Parathyroid adenoma (tissue), 2 donors: Measurements from ENCODE around the gene HSF2BP.

Experiments used
- H2AFZ ChIP-seq: fragments of 300-600 bp; sonication (generic); one replicate; pipeline ENCODE4 v1.7.0; 2017; ENCODE audit warnings: antibody characterized with exemption, mild to moderate bottlenecking
- H3K27ac ChIP-seq: fragments of 300-600 bp; sonication (generic); one replicate; pipeline ENCODE4 v1.7.0; 2017
- H3K27me3 ChIP-seq: fragments of 300-600 bp; sonication (generic); one replicate; pipeline ENCODE4 v1.7.0; 2017; ENCODE audit warnings: low read length; ENCODE audit not compliant: control insufficient read depth, insufficient read depth
- H3K36me3 ChIP-seq: fragments of 300-600 bp; sonication (generic); one replicate; pipeline ENCODE4 v1.7.0; 2017; ENCODE audit warnings: low read length; ENCODE audit not compliant: control insufficient read depth, insufficient read depth
- H3K4me1 ChIP-seq: fragments of 300-600 bp; sonication (generic); one replicate; pipeline ENCODE4 v1.7.0; 2017; ENCODE audit warnings: control low read depth
- H3K4me2 ChIP-seq: fragments of 300-600 bp; sonication (generic); one replicate; pipeline ENCODE4 v1.7.0; 2017; ENCODE audit warnings: low read length
- H3K4me3 ChIP-seq: fragments of 300-600 bp; sonication (generic); one replicate; pipeline ENCODE4 v1.7.0; 2017; ENCODE audit warnings: low read depth, low read length
- H3K79me2 ChIP-seq: fragments of 300-600 bp; sonication (generic); one replicate; pipeline ENCODE4 v1.7.0; 2017; ENCODE audit warnings: control low read depth
- H3K9ac ChIP-seq: fragments of 300-600 bp; sonication (generic); one replicate; pipeline ENCODE4 v1.7.0; 2017; ENCODE audit warnings: mild to moderate bottlenecking
- H3K9me3 ChIP-seq: fragments of 300-600 bp; sonication (generic); one replicate; pipeline ENCODE4 v1.7.0; 2017; ENCODE audit warnings: low read length; ENCODE audit not compliant: control insufficient read depth
- TF ChIP-seq, protein P1 (sequence below): fragments of 300-600 bp; sonication (generic); IDR thresholded peaks from one replicate; pipeline ENCODE4 v1.7.0; 2017; ENCODE audit warnings: antibody characterized with exemption, mild to moderate bottlenecking
- donor health status: primary hyperparathyroidism.

HSF2BP gene

DNA sequence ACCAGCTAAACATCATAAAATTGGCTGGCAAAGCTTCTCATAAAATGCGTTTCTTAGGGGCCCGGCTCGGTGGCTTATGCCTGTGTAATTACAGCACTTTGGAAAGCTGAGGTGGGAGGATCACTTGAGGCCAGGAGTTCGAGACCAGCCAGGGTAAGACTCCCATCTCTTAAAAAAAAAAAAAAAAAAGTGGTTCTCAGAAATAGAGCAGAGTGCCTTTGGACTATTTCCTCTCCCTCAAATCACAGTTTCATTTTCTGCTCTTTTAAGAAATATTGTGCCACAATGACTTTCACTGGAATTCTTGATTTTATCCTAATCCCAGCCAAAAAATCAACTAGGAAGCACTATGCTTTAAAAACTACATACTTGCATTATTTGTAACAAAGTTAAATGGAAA is 13.3 kb downstream of the HSF2BP start:
- H3K4me3 ChIP-seq = no peak overlapping the region

DNA sequence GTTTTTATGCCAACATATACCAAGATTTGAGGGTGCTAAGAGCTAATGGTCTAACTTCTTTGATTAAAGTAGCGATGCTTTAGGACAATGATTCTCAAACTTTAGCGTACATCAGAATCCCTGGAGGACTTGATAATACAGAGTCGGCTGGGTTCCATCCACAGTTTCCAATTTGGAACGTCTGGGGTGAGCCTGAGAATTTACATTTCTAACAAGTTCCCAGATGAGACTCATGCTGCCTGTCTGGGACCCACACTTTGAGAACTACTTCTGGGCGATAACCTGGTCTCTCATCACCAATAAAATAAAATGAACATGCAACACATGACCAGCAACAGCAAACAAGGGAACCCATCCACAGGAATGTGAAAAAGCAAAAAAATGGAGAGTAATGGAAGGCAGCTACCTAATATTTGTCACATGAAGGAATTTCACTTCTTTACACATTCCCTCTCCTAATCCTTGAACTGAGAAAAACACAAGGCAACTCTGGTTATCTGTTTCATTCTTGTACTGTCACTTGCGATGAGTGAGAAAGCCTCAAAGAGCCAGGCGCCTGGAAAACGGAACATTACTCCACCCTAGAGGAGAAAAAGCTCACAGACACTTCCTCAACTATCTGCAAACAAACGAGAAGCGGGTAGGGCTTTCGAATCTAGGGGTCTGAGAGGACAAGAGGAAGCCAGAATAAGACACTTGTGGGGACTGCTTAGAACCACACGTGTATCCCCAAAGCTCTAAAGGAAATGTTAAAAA is 14.0 kb downstream of the HSF2BP start:
- Histone ChIP-seq H3K9me3 (no peaks in the 10 kb centered on the region), H3K36me3 (no peaks in the 10 kb centered on the region), H2AFZ (peak overlapping the region; percentile 60), H3K4me1 (peaks cover 8% of the 10 kb centered on the region), H3K27ac (peak overlapping the region; percentile 42), H3K27me3 (no peaks in the 10 kb centered on the region), H3K9ac (no peak overlapping the region), H3K4me2 (no peak overlapping the region), H3K4me3 (no peak overlapping the region), H3K79me2 (no peaks in the 10 kb centered on the region)
- TF ChIP-seq, protein P1, sequence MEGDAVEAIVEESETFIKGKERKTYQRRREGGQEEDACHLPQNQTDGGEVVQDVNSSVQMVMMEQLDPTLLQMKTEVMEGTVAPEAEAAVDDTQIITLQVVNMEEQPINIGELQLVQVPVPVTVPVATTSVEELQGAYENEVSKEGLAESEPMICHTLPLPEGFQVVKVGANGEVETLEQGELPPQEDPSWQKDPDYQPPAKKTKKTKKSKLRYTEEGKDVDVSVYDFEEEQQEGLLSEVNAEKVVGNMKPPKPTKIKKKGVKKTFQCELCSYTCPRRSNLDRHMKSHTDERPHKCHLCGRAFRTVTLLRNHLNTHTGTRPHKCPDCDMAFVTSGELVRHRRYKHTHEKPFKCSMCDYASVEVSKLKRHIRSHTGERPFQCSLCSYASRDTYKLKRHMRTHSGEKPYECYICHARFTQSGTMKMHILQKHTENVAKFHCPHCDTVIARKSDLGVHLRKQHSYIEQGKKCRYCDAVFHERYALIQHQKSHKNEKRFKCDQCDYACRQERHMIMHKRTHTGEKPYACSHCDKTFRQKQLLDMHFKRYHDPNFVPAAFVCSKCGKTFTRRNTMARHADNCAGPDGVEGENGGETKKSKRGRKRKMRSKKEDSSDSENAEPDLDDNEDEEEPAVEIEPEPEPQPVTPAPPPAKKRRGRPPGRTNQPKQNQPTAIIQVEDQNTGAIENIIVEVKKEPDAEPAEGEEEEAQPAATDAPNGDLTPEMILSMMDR = peak; percentile 54

More for the DNA sequence above, 13.3 kb downstream of the HSF2BP start:
- H3K27ac ChIP-seq = peak overlapping the region; percentile 42
- no peak overlapping the region for H3K9ac ChIP-seq
- H2AFZ ChIP-seq = no peak overlapping the region
- H3K4me2 ChIP-seq = no peak overlapping the region
- H3K36me3 ChIP-seq = no peaks in the 10 kb centered on the region
- H3K27me3 ChIP-seq = no peaks in the 10 kb centered on the region
- TF ChIP-seq, protein P1 = no peak
- H3K9me3 ChIP-seq = no peaks in the 10 kb centered on the region
- peaks cover 8% of the 10 kb centered on the region for H3K4me1 ChIP-seq
- H3K79me2 ChIP-seq = no peaks in the 10 kb centered on the region

DNA sequence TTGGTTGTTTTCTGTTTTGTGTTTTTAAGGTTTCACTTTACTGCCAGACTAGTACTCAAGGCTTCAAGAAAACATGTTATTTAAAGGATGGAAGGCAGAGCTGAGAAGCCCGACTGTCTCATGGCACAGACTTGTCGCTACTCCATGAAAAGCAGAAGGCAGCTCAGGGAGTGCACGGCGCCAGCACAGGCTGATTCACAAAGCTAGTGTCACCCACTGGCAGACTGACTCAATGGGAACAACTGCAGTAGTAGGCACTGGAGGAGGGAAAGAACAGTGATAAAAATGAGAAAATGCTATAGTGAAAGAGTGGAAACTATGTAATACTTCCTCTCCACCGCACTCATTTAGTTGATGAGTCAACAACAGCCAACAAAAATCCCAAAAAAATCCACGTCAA is 14.7 kb downstream of the HSF2BP start:
- no peak overlapping the region for H3K27ac ChIP-seq
- no peak overlapping the region for H2AFZ ChIP-seq
- peaks cover 8% of the 10 kb centered on the region for H3K4me1 ChIP-seq
- H3K4me2 ChIP-seq = no peak overlapping the region
- no peaks in the 10 kb centered on the region for H3K9me3 ChIP-seq
- H3K27me3 ChIP-seq = no peaks in the 10 kb centered on the region
- no peak overlapping the region for H3K4me3 ChIP-seq
- H3K79me2 ChIP-seq = no peaks in the 10 kb centered on the region
- no peak overlapping the region for H3K9ac ChIP-seq
- no peaks in the 10 kb centered on the region for H3K36me3 ChIP-seq
- TF ChIP-seq, protein P1 = no peak

DNA sequence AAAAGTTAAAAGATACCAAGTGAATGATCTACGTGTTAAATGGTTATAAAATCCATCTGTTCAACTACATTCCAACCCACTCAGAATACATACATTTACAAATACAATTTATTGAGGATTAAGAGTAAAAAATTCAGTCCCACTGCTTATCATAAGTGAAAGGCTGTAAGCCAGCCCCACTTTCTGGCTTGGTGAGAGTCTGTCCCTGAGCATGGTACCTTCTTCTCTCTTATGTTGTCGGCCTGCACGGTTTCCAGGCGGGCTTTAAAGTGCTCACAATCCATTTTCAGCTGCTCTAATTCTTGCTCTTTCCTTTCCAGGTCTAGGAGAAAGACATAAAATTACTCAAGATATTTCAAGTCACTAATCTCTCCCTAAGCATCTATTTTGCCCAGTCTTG is 15.2 kb downstream of the HSF2BP start:
- no peaks in the 10 kb centered on the region for H3K9me3 ChIP-seq

More for the DNA sequence above, 15.2 kb downstream of the HSF2BP start:
- Histone ChIP-seq H3K4me1 (peaks cover 8% of the 10 kb centered on the region), H3K27me3 (no peaks in the 10 kb centered on the region), H3K79me2 (no peaks in the 10 kb centered on the region), H3K9ac (no peak overlapping the region), H2AFZ (no peak overlapping the region), H3K27ac (no peak overlapping the region), H3K4me3 (no peak overlapping the region), H3K4me2 (no peak overlapping the region), H3K36me3 (no peaks in the 10 kb centered on the region)
- TF ChIP-seq, protein P1 = no peak
